Stomach smooth muscle (tissue), 2 donors: ENCODE measurements around the gene PDE9A.
A peak's percentile ranks its signal among the peaks of the same experiment; 100 is the strongest.

Experiments used
- H3K27ac ChIP-seq: one replicate; pipeline ENCODE4 v1.7.0; 2013; ENCODE audit warnings: mild to moderate bottlenecking, low read length, inconsistent platforms
- H3K27me3 ChIP-seq, 2 donors: one replicate each; pipeline ENCODE4 v1.7.0; 2013; ENCODE audit warnings: low read length in 2 of 2; ENCODE audit not compliant: insufficient read depth in 2 of 2, control insufficient read depth in 1 of 2
- H3K36me3 ChIP-seq, 2 donors: one replicate each; pipeline ENCODE4 v1.7.0; 2013; ENCODE audit warnings: low read length in 2 of 2; ENCODE audit not compliant: control insufficient read depth in 2 of 2, insufficient read depth in 2 of 2
- H3K4me1 ChIP-seq: one replicate; pipeline ENCODE4 v1.7.0; 2013; ENCODE audit warnings: low read length; ENCODE audit not compliant: control insufficient read depth, insufficient read depth
- H3K4me3 ChIP-seq, 2 donors: one replicate each; pipeline ENCODE4 v1.7.0; 2013; ENCODE audit warnings: low read length in 2 of 2
- H3K9ac ChIP-seq, 2 donors: one replicate each; pipeline ENCODE4 v1.7.0; 2013; ENCODE audit warnings: low read length in 2 of 2, mild to moderate bottlenecking in 1 of 2
- H3K9me3 ChIP-seq, 2 donors: one replicate each; pipeline ENCODE4 v1.7.0; 2013; ENCODE audit warnings: low read length in 2 of 2; ENCODE audit not compliant: control insufficient read depth in 2 of 2
- donor health status: healthy.
- donor health status: Pancreatic carcinoma.

PDE9A gene

DNA sequence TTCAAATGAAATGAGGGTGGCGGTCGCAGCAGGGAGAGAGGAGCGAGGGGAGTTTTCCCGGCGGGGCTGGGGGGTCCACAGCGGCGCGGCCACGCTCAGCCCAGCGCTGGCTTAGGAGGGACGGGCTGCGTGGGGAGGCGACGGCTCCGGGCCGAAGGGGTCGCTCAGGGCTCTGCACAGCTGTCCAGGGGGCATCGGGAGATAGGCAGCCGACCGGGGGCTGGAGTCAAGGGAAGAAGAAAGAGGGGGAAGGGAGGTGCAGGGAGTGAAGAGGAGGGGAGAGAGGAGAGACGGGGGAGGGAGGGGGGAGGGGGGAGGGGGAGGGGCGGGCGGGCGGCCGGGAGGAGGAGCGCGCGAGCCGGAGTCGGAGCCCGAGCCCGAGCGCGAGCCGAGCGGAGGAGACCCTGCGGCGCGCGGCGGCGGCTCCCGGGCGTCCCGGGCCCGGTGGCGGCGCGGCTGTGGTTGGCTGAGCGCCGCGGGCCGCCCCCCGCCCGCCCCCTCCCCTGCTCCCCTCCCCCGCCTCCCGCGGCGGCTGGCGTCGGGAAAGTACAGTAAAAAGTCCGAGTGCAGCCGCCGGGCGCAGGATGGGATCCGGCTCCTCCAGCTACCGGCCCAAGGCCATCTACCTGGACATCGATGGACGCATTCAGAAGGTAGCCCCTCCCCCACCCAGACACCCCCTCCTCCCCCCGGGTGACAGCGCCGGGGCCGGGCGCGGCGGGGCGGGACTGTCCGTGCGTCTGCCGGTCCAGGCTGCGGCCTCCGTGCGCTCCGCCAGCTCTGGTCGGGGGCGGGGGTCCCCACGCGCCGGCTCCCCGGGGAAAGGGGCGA lies at the start of gene PDE9A:
Gene PDE9A (plus strand): TSS at position 391 of the 831 bp plus-strand sequence. CDS start 194 bp downstream, at position 585.
- no peaks in the 10 kb centered on the region for H3K36me3 ChIP-seq
- H3K27ac ChIP-seq = peak within 1 kb of the TSS; percentile 84
- peak within 1 kb of the TSS; percentile 80 to 83 for H3K9ac ChIP-seq
- peaks cover 47% of the 10 kb centered on the region for H3K4me1 ChIP-seq
- H3K4me3 ChIP-seq = peak within 1 kb of the TSS; percentile 76 to 88
- H3K9me3 ChIP-seq = no peaks in the 10 kb centered on the region
- H3K27me3 ChIP-seq = peaks cover 0 to 2% of the 10 kb centered on the region in 2 donors

GRCh38 chr21:42607102-42607501 lies 46.3 kb upstream of the PDE9A start:
- Histone ChIP-seq H3K4me3 (no peak overlapping the region), H3K9ac (no peak overlapping the region), H3K9me3 (peaks cover 2 to 6% of the 10 kb centered on the region in 2 donors), H3K27ac (no peak overlapping the region), H3K27me3 (no peaks in the 10 kb centered on the region), H3K36me3 (no peaks in the 10 kb centered on the region), H3K4me1 (no peaks in the 10 kb centered on the region)

- Histone ChIP-seq H3K9me3 (peaks cover 2 to 6% of the 10 kb centered on the region in 2 donors), H3K27me3 (no peaks in the 10 kb centered on the region), H3K4me3 (no peak overlapping the region), H3K9ac (no peak overlapping the region), H3K4me1 (no peaks in the 10 kb centered on the region), H3K27ac (no peak overlapping the region), H3K36me3 (no peaks in the 10 kb centered on the region)
Observed at GRCh38 chr21:42607525-42608102, 45.8 kb upstream of the PDE9A start.

- Histone ChIP-seq H3K9me3 (peaks cover 2 to 6% of the 10 kb centered on the region in 2 donors), H3K9ac (no peak overlapping the region), H3K4me1 (no peaks in the 10 kb centered on the region), H3K36me3 (no peaks in the 10 kb centered on the region), H3K4me3 (no peak overlapping the region), H3K27ac (no peak overlapping the region), H3K27me3 (no peaks in the 10 kb centered on the region)
Observed at GRCh38 chr21:42608446-42608845, 45.0 kb upstream of the PDE9A start.

- Histone ChIP-seq H3K27ac (no peak overlapping the region), H3K4me3 (no peak overlapping the region), H3K27me3 (no peaks in the 10 kb centered on the region), H3K36me3 (no peaks in the 10 kb centered on the region), H3K9me3 (peaks cover 2% of the 10 kb centered on the region in 2 donors), H3K4me1 (no peaks in the 10 kb centered on the region), H3K9ac (no peak overlapping the region)
Observed at GRCh38 chr21:42609811-42610210, 43.6 kb upstream of the PDE9A start.

- Histone ChIP-seq H3K27me3 (peaks cover 0 to 1% of the 10 kb centered on the region in 2 donors), H3K9ac (no peak overlapping the region), H3K27ac (no peak overlapping the region), H3K36me3 (no peaks in the 10 kb centered on the region), H3K9me3 (peaks cover 0 to 2% of the 10 kb centered on the region in 2 donors), H3K4me3 (no peak overlapping the region), H3K4me1 (no peaks in the 10 kb centered on the region)
Observed at GRCh38 chr21:42611852-42612251, 41.6 kb upstream of the PDE9A start.

GRCh38 chr21:42612390-42612789 lies 41.0 kb upstream of the PDE9A start:
- no peaks in the 10 kb centered on the region for H3K36me3 ChIP-seq
- H3K27me3 ChIP-seq = peaks cover 0 to 7% of the 10 kb centered on the region in 2 donors
- H3K9ac ChIP-seq = no peak overlapping the region
- no peaks in the 10 kb centered on the region for H3K4me1 ChIP-seq
- peaks cover 0 to 2% of the 10 kb centered on the region in 2 donors for H3K9me3 ChIP-seq
- H3K27ac ChIP-seq = no peak overlapping the region
- H3K4me3 ChIP-seq = no peak overlapping the region

GRCh38 chr21:42613756-42614155 lies 39.7 kb upstream of the PDE9A start:
- Histone ChIP-seq H3K9me3 (peaks cover 0 to 2% of the 10 kb centered on the region in 2 donors), H3K27ac (no peak overlapping the region), H3K36me3 (no peaks in the 10 kb centered on the region), H3K27me3 (peaks cover 3 to 7% of the 10 kb centered on the region in 2 donors), H3K9ac (no peak overlapping the region), H3K4me3 (no peak overlapping the region), H3K4me1 (no peaks in the 10 kb centered on the region)

GRCh38 chr21:42614396-42614795 lies 39.0 kb upstream of the PDE9A start:
- H3K9me3 ChIP-seq = peaks cover 0 to 2% of the 10 kb centered on the region in 2 donors
- H3K9ac ChIP-seq = no peak overlapping the region
- no peaks in the 10 kb centered on the region for H3K4me1 ChIP-seq
- H3K27ac ChIP-seq = no peak overlapping the region
- H3K36me3 ChIP-seq = no peaks in the 10 kb centered on the region
- H3K27me3 ChIP-seq = peaks cover 3 to 10% of the 10 kb centered on the region in 2 donors
- H3K4me3 ChIP-seq = no peak overlapping the region

DNA sequence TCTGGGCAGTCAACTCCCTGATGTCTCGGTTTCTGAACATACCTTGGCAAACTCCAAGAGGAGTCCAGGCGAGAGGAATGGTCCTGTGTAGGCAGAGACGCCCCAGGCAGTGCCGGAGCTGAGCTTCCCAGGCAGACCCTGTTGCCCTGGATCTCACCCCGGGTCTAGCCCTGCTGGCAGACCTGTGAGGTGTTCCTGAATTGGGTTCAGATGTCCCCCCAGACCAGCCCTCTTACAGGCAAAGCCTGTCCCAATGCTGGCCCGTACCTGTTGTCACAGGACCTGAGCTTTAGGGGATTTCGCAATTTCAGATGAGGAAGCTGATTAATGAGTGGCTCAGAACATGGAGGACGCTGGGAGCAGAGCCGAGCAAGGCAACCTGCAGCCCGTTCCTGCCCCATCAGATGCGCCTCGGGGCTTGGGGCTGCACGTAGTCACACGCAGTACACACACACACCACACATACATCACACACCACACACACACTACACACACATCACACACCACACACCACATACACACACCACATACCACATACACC lies 38.5 kb upstream of the PDE9A start:
- H3K4me3 ChIP-seq = no peak overlapping the region
- no peak overlapping the region for H3K9ac ChIP-seq
- H3K36me3 ChIP-seq = no peaks in the 10 kb centered on the region
- H3K27ac ChIP-seq = no peak overlapping the region
- peaks cover 0 to under 1% of the 10 kb centered on the region in 2 donors for H3K9me3 ChIP-seq
- no peaks in the 10 kb centered on the region for H3K4me1 ChIP-seq
- peaks cover 5 to 14% of the 10 kb centered on the region in 2 donors for H3K27me3 ChIP-seq
